ENCODE measurements around the gene SAE1.

GRCh38 chr19:47197141-47197540 is 66.5 kb downstream of the SAE1 start:
- no peak for TF ChIP-seq CTCF (conservative IDR thresholded peaks at IDR 0.05)
- no peak for TF ChIP-seq ZFX (IDR thresholded peaks at IDR 0.05)
